ENCODE data around the gene FAM53A.

The FAM53A gene

DNA sequence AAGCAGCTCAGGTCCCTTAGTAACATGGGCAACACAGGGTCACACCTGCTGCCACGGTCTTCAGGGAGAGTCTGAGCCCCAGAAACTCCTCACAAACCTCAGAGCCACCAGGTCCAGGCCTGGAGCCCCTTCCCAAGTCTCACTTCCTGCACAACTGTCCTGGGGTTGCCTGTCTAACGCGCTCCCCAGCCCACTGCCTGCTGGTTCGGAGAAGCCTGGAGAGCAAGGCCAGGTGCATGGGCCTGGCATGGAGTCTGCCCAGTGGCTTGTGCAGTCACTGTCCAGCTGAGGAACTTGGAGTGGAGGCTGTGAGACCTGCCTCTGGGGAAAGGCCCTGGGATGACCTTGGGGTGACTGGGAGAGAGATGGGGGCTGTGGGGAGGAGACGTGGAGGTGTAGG, 28.0 kb downstream of the FAM53A start:
- ChIA-PET CTCF (no interaction called here), POLR2A (ENCODE audit: low non-redundant PET) (no interaction called here)
- TF ChIP-seq, protein P1, sequence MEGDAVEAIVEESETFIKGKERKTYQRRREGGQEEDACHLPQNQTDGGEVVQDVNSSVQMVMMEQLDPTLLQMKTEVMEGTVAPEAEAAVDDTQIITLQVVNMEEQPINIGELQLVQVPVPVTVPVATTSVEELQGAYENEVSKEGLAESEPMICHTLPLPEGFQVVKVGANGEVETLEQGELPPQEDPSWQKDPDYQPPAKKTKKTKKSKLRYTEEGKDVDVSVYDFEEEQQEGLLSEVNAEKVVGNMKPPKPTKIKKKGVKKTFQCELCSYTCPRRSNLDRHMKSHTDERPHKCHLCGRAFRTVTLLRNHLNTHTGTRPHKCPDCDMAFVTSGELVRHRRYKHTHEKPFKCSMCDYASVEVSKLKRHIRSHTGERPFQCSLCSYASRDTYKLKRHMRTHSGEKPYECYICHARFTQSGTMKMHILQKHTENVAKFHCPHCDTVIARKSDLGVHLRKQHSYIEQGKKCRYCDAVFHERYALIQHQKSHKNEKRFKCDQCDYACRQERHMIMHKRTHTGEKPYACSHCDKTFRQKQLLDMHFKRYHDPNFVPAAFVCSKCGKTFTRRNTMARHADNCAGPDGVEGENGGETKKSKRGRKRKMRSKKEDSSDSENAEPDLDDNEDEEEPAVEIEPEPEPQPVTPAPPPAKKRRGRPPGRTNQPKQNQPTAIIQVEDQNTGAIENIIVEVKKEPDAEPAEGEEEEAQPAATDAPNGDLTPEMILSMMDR (conservative IDR thresholded peaks at IDR 0.05; ENCODE audit: low read depth), result no peak
- H3K27ac ChIP-seq, result no peak overlapping the region
- DNase-seq (ENCODE audit: low spot score), result no peak

DNA sequence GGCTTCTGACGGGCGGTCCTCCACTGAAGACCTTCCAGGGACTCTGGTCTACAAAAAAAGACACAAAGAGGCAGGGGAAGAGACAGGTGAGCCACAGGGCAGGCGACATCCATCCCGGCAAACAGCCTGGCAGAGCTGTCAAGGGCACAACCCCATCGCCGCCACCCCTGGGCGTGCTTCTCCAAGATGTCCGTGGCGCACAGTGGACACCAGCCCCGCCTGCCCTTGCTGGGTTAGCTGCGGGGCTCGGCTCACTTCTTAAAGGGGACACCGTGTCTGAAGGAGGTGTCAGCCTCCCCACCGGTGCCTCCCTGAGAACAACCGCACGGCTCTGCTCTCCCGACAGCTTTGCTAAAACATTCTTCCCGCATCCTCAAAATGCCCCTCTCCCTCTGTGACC, 28.4 kb downstream of the FAM53A start:
- H3K27ac ChIP-seq, result no peak overlapping the region
- no peak for DNase-seq (ENCODE audit: low spot score)
- CTCF ChIA-PET, result no interaction called here
- POLR2A ChIA-PET (ENCODE audit: low non-redundant PET), result no interaction called here
- TF ChIP-seq, protein P1 (conservative IDR thresholded peaks at IDR 0.05; ENCODE audit: low read depth), result no peak

DNA sequence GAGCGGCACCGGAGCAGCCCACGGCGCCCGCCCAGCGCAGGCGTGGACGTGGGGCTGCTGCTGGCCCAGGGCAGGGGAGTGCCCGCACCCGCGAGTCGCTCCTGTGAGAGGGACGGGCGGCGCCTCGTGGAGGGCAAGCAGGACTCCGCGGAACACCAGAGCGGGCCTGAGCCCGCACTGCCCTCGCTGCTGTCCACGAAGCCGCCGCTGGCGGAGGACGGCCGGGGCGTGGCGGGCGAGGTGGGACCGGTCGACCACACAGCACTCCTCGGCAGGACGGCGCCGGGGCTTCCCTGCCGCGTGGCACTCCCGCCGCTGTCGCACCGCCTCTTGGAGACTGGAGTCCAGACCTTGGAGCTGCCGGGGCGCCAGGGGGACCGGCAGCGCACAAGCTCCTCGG, 29.0 kb downstream of the FAM53A start:
- TF ChIP-seq, protein P1 (conservative IDR thresholded peaks at IDR 0.05; ENCODE audit: low read depth), result no peak
- no peak overlapping the region for H3K27ac ChIP-seq
- no peak for DNase-seq (ENCODE audit: low spot score)
- ChIA-PET CTCF (no interaction called here), POLR2A (ENCODE audit: low non-redundant PET) (no interaction called here)

DNA sequence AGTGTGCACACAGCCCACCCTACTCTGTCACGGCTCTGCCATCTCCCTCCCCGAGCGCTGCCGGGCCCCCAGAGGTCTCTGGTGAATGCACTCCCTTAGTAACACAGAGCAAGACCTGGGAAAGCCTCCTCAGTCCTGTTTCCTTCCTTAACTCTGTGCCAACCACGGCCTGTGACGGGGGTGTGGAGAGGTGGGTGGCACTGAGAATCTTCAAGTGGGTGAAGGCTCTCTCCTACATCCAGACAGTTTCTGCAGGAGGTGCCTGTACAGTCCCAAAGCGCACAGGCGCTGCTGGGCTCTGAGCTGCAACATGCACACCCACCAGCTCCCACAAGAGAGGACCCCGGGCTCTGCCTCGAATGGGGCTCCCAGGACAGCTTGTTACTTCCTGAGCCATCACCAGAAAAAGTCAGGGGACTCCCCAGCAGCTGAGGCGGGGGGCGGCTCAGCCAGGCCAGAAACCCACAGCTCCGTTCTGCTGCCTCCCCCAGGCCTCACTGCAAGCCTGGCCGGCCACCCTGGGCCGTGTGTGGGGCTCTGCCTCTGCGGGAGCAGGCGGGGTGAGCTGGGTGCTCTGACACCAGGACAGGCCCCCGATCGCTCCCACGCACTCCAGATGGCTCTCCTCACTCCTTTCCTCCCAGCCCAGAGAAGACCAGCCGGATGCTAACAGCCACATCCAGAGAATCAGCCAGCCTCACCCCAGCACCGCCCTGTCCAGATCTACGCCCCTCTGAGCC, 29.7 kb downstream of the FAM53A start:
- TF ChIP-seq, protein P1 (conservative IDR thresholded peaks at IDR 0.05; ENCODE audit: low read depth), result no peak
- DNase-seq (ENCODE audit: low spot score), result no peak
- ChIA-PET POLR2A (ENCODE audit: low non-redundant PET) (no interaction called here), CTCF (no interaction called here)
- H3K27ac ChIP-seq, result no peak overlapping the region

DNA sequence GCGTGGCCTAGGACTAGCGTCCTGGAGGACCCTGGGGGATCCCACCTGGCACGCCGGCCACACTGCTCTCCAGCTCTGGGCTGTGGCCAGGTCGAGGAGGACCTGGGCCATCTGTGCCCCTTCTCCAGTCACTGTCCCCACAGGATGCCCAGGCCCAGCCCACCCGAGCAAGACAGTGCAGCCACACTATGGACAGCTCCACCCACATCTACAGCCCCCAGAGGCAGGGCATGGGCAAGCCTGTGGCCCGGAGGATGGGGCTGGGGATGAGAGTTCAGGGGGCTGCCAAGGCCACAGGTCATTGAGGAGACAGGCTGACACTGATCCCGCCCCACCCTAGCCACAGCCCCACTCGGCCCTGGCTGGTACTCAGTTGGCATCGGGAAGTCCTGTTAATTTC, 30.3 kb downstream of the FAM53A start:
- CTCF ChIA-PET, result no interaction called here

DNA sequence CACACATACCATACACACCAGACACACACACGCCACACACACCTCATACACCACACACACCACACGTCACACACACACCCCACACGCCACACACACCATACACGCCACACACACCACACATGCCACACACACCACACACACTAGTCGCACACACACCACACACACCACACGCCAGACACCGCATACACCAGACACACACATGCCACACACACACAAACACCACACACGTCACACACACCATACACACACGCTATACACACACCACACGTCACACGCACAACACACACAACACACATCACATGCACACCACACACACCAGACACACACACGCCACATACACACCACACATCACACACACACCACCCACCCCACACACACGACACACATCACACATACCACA, 32.0 kb downstream of the FAM53A start:
- DNase-seq (ENCODE audit: low spot score), result no peak
- POLR2A ChIA-PET (ENCODE audit: low non-redundant PET), result no interaction called here
- TF ChIP-seq, protein P1 (conservative IDR thresholded peaks at IDR 0.05; ENCODE audit: low read depth), result no peak
- CTCF ChIA-PET, result no interaction called here
- H3K27ac ChIP-seq, result no peak overlapping the region

More for the DNA sequence above, 30.3 kb downstream of the FAM53A start:
- TF ChIP-seq, protein P1 (conservative IDR thresholded peaks at IDR 0.05; ENCODE audit: low read depth), result no peak
- no peak for DNase-seq (ENCODE audit: low spot score)
- POLR2A ChIA-PET (ENCODE audit: low non-redundant PET), result no interaction called here
- H3K27ac ChIP-seq, result no peak overlapping the region
